Stimulated activated CD4-positive, alpha-beta T cell treated with anti-CD3 and anti-CD28 coated beads, Interleukin-2, amount 100 ng/mL, for 48 hours (primary cell): ENCODE data around the gene STK11IP.
A peak's percentile ranks its signal among the peaks of the same experiment; 100 is the strongest.

Source experiments
- DNase-seq, 2 donors: peaks; one replicate each; pipeline ENCODE4 v3.0.0-alpha.2; 2020

The STK11IP gene, protein sequence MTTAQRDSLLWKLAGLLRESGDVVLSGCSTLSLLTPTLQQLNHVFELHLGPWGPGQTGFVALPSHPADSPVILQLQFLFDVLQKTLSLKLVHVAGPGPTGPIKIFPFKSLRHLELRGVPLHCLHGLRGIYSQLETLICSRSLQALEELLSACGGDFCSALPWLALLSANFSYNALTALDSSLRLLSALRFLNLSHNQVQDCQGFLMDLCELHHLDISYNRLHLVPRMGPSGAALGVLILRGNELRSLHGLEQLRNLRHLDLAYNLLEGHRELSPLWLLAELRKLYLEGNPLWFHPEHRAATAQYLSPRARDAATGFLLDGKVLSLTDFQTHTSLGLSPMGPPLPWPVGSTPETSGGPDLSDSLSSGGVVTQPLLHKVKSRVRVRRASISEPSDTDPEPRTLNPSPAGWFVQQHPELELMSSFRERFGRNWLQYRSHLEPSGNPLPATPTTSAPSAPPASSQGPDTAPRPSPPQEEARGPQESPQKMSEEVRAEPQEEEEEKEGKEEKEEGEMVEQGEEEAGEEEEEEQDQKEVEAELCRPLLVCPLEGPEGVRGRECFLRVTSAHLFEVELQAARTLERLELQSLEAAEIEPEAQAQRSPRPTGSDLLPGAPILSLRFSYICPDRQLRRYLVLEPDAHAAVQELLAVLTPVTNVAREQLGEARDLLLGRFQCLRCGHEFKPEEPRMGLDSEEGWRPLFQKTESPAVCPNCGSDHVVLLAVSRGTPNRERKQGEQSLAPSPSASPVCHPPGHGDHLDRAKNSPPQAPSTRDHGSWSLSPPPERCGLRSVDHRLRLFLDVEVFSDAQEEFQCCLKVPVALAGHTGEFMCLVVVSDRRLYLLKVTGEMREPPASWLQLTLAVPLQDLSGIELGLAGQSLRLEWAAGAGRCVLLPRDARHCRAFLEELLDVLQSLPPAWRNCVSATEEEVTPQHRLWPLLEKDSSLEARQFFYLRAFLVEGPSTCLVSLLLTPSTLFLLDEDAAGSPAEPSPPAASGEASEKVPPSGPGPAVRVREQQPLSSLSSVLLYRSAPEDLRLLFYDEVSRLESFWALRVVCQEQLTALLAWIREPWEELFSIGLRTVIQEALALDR

DNA sequence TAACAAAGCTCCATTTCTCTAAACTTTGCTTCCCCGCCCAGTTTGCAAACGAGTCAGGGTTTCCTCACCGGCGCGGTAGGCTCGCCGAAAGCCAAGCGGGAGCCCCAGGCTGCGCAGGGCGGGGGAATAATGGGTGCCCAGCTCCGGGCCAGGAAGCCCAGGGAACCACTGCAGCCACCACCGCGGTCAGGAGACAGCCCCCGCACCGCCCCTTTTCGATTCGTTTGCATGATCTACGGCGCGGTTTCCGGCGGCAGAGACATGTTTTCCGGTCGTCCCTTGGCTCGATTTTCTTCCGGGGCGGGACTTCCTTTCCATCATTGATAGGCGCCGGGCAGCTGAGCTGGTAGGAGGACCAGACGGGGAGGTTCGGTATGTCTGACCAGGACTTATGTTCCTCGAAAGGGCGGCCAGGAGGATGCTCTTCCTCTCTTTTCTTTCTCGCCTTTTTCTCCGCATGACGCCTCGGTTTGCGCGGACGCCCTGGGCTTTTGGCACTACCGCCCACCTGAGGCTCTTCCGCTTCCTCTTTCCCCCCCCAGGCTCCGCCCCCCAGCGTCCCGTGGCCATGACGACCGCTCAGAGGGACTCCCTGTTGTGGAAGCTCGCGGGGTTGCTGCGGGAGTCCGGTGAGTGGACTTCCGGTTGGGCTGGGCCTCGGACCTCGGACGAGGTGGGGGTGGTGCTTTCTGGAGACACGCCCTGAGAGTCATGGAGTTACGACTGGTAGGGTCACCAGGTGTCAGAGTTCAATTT is at the start of gene STK11IP:
TSS of gene STK11IP (plus strand) at position 306 of the 756 bp plus-strand sequence. CDS start at position 569, 263 bp downstream.
- peak; percentile 81 to 88 for DNase-seq

DNA sequence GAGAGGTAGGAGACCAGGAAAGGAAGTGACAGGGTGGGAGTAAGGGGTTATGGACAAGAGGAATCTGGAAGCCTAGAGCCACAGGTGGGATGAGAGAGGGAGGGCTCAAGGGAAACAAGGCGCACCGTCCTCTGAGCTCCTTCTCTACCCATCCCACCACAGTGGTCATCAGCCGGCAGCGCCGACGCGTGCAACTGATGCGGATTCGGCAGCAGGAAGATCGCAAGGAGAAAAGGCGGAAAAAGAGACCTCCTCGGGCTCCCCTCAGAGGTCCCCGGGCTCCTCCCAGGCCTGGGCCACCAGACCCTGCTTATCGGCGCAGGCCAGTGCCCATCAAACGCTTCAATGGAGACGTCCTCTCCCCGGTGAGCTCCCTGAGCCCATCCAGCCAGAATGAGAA is 48.7 kb upstream of the STK11IP start:
- no peak for DNase-seq

DNA sequence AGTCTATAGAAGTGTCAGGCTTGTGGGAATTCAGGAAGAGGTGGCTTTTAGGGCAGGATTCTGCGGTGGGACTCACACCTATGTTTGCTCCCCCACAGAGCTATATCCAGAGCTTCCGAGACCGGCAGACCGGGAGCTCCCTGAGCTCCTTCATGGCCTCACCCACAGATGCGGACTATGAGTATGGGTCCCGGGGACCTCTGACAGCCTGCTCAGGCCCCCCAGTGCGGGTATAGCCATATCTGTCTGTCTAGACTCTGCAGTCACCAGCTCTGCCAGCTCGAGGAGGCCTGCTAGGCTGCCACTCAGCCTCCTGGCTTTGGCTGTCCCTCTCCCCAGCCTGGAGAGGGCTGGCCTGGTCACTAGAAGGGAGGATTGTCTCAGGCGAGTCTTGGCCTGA is 48.0 kb upstream of the STK11IP start:
- DNase-seq: no peak

DNA sequence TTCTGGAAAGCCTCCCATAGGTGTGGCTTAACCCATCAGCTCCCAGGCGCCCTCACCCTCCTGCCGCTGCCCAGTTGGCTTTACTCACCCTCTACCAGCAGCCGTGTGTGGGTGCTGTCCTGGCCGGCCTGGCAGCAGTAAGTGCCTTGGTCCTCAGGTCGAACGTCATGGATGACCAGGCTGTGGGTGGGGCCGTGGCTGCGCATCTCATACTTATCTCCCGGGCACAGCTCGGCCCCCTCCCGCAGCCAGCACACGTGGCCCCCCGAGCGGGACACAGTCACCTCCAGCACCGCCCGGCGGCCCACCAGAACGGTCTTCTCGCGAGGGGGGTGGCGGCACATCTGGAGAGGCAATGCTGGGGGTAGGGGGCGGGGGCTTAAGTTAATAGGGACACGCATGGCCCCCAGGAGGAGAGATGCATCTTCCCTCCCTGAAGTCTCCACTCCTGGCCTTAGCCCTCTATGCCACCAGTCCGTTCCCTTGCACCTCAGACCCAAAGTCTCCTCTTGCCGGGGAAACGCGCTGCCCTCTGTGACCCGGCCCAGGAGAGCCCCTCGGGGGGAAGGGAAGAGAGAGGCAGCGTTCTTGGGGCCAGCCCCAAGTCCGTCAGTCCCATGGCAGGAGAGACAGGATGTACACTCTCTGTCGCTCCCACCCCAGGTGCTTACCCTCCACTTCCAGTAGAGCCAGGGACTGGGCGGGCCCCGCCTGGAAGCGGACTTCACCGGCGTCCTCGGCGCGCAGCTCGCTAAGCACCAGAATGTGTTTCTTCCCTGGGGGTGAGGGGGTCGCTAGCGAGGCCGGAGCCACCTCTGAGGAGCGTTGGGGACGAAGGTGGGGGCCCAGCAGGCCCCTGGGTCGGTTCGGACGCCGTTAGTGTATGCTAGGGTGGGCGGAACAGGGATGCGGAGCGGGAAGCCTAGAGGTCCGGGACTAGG is 45.9 kb upstream of the STK11IP start:
- DNase-seq: no peak

DNA sequence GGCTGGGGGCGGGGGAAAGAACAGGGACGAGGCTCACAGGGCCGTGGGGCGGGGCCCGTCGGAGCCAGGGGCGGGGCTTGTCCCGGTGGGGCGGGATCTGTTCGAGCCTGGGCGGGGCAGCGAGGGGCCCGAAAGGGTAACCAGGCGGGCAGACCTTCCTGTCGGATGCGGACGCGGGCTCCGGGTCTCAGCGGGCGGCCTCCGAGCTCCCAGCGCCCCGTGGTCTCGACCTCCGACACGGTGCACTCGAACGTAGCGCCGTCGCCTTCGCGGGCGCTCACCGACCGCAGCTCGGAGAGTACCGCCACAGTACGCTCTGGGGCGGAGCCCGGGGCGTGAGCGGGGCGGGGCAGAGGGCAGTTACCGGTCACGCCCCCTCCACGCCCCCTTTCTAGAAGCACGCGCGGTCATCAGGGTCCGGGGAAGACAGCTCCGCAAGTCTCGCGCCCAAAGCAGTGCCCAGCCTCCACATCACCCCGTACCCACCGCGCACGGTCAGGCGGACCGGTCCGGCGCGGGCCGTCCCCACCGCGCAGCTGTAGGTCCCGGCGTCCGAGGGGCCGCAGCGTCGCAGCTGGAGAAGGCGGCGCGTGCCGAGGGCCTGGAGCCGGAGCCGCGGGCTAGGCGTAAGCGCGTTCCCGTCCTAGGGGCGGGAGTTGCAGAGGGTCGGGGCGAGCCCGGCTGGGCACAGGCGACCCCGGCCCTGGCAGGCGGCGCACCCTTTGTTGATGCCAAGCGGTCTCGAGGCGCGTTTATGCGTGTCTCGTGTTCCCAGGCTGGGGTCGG is 45.1 kb upstream of the STK11IP start:
- DNase-seq: peak; percentile 73 to 80

DNA sequence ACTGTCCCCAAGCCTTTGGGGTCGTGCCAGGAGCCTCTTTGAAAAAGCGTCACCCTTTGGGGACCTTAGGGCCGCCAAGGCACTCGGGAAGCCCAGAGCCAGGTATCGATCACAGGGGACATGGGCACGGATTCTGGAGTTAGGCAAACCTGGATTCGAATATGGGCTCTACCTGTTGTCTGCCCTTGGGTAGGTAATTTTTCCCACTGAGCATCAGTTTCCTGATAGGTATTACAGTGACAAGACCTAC is 44.6 kb upstream of the STK11IP start:
- DNase-seq: no peak

DNA sequence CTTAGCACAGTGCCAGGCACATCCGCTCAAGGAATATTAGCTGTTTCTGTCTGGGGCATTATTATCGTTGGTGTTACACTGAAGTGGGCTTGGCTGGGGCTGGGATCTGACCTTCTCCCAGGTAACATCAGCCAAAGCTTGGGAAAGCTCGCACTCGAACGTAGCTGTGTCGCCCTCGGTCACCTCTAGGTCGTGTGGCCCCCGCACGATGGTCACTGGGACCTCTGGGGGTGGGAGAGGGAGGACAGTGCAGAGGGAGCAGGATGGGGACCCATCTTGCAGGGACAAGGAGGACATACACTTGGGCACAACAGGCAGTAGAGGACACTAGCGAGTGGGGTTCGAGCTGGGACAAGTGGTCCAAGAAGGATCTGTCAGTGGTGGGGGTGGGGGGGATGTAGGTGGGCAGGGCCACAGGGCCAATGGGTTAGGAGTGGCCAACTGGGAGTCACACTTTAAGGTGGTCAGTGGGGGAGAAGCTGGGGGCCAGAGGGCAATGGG is 44.1 kb upstream of the STK11IP start:
- no peak for DNase-seq

DNA sequence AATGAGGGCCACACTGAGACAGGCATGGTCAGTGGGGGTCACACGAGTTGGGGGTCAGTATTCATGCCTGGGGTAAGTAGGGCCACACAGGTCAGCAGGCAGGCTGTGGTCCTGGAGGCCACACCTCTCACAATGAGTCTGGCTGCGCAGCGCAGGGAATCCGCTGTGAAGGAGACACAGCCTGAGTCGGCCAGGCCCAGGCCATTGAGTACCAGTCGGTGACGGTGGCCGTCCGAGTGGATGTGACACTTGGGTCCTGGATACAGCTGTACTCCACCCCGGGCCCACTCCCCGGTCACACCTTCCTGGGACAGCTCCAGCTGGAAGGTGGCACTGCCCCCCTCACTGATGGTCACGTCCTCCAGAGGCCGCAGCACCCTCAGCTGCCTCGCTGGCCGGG is 43.3 kb upstream of the STK11IP start:
- DNase-seq: no peak

DNA sequence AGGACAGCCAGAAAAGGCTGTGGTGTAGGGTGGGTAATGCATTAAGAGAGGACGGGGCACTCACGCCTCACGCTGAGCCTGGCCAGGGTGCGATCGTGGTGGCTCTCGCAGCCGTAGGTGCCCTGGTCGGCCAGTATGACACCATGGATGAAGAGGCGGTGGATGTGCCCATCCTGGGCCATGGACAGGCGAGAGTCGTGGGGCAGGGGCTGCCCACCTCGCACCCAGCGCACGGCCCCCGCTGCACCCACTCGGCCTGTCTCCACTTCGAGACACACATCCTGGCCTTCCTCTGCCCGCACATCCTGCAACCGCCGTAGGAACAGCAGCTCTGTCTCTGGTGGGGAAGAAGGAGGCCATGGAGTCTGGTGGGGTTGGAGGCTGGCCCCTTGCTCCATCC is 41.7 kb upstream of the STK11IP start:
- no peak for DNase-seq

DNA sequence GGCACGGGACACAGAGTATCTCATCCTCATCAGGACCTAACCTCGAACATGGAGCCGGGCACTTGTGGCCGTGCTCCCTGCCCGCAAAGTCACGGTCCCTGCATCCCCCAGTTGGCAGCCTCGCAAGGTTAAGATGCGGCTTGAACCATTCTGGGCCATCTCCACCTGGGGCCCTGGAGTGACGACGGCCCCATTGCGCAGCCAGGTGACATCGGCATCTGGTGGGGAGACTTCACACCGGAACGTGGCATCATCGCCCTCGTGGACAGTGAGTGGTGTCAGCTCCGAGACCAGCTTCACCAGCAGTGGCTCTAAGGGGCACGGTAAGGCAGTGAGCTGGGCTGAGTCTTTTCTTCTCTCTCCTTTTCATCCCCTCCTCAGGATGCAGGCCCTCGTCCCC is 41.2 kb upstream of the STK11IP start:
- no peak for DNase-seq

DNA sequence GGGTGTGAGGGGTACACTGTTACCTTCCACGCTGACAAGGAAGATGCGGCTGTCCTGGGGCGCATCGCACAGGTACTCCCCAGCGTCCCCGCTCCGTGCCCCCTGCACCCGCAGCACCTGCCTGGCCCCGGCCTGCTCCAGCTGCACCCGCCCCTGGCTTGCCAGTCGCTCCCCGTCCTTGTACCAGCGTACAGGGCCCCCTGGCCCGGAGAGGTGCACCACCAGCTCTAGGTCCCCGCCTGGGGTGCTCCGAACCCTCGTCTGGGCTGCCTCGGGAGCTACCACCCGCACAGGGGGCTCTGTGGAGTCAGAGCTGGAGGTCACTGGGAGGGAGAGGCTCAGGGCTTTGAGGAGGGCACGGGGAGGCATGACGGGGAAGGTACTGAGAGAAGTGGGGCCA is 40.3 kb upstream of the STK11IP start:
- DNase-seq: no peak

DNA sequence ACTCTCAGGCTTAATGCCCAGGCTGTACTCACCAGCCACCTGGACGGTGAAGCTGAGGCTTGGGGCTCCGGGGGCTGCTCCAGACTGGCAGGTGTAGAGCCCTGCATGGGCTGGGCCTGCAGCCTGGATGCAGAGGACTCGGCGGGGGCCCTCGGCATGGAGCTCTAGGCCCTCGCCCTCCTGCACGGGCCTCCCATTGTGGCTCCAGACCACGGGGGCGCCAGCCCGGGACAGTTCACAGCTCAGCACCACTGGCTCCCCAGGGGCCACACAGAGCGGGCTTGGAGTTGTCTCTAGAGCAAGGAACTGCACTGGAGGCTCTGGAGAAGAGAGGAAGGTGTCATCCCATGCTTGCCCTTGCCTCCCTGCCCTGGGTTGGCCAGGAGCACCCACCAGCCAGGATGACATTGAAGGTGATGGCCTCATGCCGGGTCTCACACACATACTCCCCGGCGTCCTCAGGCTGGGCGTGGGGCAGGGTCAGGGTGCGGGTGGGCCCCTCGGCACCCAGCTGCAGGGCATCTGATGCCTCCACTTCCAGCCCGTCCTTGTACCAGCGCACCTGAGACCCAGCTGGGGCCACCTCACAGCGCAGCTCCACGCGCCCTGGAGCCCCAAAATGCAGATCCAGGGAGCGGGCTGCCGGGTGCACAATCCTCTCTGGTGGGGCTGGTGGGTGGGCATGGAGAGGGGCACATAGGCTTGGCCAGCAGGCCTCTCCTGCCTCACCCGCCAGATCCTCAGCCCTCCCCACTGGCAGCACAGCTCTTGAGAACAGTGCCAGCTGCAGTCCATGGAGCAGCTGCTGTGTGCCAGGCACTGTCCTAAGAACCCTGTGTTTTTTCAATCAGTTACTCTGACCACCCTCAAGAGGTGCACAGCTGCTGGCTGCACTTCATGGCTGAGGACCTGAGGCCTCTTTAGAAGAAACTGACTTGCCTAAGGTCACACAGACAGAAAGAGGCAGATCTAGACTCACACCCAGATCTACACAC is 39.6 kb upstream of the STK11IP start:
- DNase-seq: no peak

DNA sequence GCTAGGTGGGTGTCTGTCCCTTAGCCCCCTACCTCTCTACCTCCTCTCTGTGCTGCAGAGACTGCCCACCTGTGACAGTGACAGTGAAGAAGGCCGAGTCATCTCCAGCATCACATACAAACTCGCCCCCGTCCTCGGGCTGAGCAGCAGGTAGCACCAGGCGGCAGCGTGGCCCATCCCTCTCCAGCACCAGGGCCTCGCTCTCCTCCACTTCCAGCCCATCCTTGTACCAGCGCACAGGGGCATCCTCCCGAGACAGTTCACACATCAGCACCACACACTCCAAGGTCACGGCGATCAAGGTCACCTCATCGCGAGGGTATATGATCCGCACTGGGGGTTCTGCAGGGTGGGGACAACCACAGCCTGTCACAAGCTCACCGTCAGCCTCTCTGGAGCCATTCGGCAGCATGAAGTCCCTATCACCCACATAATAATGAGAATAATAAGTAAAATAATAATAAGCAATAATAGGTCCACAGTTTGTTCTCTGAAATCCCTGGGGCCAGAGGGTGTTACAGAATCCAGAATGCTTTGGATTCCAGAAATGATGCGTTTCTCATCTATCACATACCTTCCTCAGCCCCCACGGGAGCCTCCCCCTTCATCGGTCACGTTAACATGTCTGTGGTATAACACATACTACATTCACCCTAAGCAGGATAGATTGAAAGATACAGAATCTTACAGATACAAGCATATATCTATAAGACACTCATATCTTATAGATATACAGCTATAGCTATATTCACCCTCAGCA is 38.3 kb upstream of the STK11IP start:
- no peak for DNase-seq

DNA sequence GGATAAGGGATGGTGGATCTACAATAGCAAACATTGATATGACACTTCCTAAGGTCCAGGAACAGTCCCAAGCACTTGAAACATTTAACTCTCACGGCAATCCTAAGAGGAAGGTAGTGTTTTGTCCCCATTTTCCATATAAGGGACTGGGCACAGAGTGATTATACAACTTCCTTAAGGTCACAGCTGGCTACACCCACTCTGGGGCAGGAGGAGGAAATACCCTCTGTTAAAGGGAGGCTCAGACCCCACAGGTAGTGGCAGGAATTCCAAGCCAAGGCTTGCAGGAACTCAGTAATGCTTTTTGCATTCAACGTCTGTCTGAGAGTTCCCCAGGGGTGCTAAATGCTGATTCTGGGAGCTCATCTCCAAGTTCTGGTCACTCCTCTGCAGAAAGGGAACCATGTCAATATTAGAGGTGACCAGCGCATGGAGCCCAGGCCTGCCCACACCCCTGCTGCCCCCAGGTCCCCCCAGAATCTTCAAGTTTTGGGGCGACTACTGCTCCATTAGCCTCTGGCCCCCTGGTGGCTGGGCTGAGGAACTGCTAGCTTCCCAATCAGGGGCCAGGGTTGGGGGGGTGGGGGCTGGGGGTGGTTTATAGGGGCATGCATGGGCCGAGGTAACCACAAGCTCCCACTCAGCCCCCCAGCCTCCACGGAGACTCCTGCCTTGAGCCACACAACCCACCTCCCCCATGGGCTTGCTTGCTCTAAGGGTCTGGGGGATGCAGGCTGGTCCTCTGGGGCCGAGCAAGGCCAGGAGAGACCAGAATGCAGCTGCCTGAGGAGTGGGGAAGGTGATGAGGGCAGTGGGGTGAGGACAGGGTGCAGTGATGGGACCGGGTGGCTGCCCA is 37.4 kb upstream of the STK11IP start:
- DNase-seq: no peak

DNA sequence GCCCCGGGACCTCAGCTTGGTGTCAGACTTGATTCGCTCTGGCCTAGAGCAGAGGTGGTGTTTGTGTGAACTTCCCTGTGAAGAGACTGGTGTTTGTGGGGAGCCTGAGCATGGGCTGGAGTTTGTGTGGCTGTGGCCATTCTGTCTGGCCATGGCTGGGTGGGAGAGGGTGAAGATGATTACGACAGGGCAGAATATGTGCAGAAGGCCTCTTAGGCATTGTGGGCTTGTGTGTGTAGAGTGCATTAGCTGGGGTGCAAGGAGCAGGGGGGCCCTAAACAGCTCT is 36.8 kb upstream of the STK11IP start:
- no peak for DNase-seq

DNA sequence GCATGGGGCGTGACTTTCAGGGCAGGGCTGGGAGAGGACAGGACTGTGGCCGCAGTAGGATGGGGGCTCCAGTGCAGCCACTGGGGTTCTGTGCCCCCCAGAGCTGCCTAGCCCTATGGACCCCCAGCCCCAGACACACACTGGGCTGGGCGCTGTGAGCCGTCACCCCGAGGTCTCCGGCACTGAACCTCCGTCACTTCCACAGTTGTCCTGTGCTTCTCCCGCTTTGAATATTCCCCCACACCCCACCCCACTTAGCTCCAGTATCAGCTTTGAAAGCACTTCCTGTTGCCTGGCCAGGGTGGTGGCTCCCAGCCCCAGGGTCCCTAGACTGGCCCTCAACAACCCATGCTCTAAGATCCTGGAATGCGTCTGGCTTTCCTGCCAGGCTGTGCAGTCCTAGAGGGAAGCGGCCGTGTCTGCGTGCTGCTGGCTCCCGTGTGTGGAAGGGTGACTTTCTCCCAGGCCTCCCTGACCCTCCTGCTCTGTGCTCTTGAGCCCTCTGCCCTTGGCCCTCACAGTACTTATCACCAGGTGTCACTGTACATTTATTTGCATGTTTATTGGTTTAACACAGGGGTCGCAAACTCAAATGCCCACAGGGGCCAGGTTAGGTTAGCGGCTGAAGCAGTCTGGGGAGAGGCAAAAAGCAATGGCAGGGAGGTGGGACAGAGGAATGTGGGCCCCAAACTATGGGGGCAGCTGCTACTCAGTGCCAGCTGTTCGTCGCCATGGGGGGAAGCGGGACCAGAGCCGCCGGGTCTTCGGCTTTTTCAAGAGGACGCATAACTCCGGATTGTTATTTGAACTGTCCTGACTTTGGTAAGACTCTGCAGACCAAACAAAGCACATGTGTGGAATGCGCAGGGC is 36.2 kb upstream of the STK11IP start:
- no peak for DNase-seq
